Astrocyte (in vitro differentiated cells and primary cell): ENCODE data around the gene RPLP1.

ENCODE experiments used
- CTCF ChIP-seq: IDR thresholded peaks from 2 replicates; pipeline ENCODE4 v1.5.1; 2011; ENCODE audit warnings: low read depth, mild to moderate bottlenecking, inconsistent platforms, low read length, moderate library complexity; ENCODE audit not compliant: insufficient read depth
- EZH2 ChIP-seq: IDR thresholded peaks from 2 replicates; pipeline ENCODE4 v1.6.1; 2012; ENCODE audit warnings: mild to moderate bottlenecking, low read length, inconsistent platforms; ENCODE audit not compliant: insufficient read depth

- TF ChIP-seq EZH2 (no peak), CTCF (no peak)
Measured at GRCh38 chr15:69434238-69434637, 18.4 kb upstream of the RPLP1 start.
